Measurements from ENCODE around the gene WNT4. TPM values are rescaled to one million over a fixed set of nuclear protein-coding genes. Genes with fewer than 3 reads are reported as not detected.

WNT4 gene
- total RNA-seq, 1 donor from 2014 or later: not detected

- no peak overlapping the region for H3K4me2 ChIP-seq
- peaks cover 87% of the 10 kb centered on the region for H4K20me1 ChIP-seq (ENCODE audit: low read depth)
Measured at GRCh38 chr1:22117851-22118250, 25.0 kb downstream of the WNT4 start.

GRCh38 chr1:22117238-22117637 lies 25.7 kb downstream of the WNT4 start:
- Histone ChIP-seq H3F3A (ENCODE audit: low read depth) (peaks cover 11% of the 10 kb centered on the region), H3K27me3 (no peaks in the 10 kb centered on the region), H3K9ac (no peak overlapping the region), H3K9me3 (ENCODE audit: low read depth) (no peaks in the 10 kb centered on the region), H3K36me3 (no peaks in the 10 kb centered on the region), H3K79me2 (ENCODE audit: low read depth) (peaks cover 12% of the 10 kb centered on the region), H3K4me1 (peaks cover 36% of the 10 kb centered on the region), H3K4me2 (no peak overlapping the region), H4K20me1 (ENCODE audit: low read depth) (peaks cover 87% of the 10 kb centered on the region), H3K27ac (no peak overlapping the region), H3K4me3 (no peak overlapping the region), H2AFZ (replicated peaks) (no peak overlapping the region)
- TF ChIP-seq CTCF (IDR thresholded peaks at IDR 0.05) (no peak), EZH2phosphoT487 (IDR thresholded peaks at IDR 0.05) (no peak), EZH2 (IDR thresholded peaks at IDR 0.05) (no peak)
- no peak overlapping the region for H3K4me3 Mint-ChIP-seq
- H3K27me3 Mint-ChIP-seq (ENCODE audit: insufficient read depth, low read depth): peaks cover 19% of the 10 kb centered on the region
- peaks cover 18% of the 10 kb centered on the region for H3K36me3 Mint-ChIP-seq
- DNase-seq (ENCODE audit: low spot score): no peak
- no peaks in the 10 kb centered on the region for H3K9me3 Mint-ChIP-seq
- peak overlapping the region; percentile 30 for H3K27ac Mint-ChIP-seq
- peaks cover 73% of the 10 kb centered on the region for H3K4me1 Mint-ChIP-seq

More at GRCh38 chr1:22117851-22118250, 25.0 kb downstream of the WNT4 start:
- Mint-ChIP-seq H3K27me3 (ENCODE audit: insufficient read depth, low read depth) (peaks cover 19% of the 10 kb centered on the region), H3K4me3 (no peak overlapping the region), H3K9me3 (no peaks in the 10 kb centered on the region), H3K4me1 (peaks cover 73% of the 10 kb centered on the region), H3K27ac (peak overlapping the region; percentile 37), H3K36me3 (peaks cover 18% of the 10 kb centered on the region)
- no peak overlapping the region for H3K9ac ChIP-seq
- no peaks in the 10 kb centered on the region for H3K27me3 ChIP-seq
- H3K79me2 ChIP-seq (ENCODE audit: low read depth): peaks cover 12% of the 10 kb centered on the region
- H3K9me3 ChIP-seq (ENCODE audit: low read depth): no peaks in the 10 kb centered on the region
- H3K4me1 ChIP-seq: peaks cover 38% of the 10 kb centered on the region
- H3K36me3 ChIP-seq: no peaks in the 10 kb centered on the region
- H2AFZ ChIP-seq (replicated peaks): no peak overlapping the region
- peaks cover 11% of the 10 kb centered on the region for H3F3A ChIP-seq (ENCODE audit: low read depth)
- no peak for TF ChIP-seq EZH2phosphoT487 (IDR thresholded peaks at IDR 0.05)
- TF ChIP-seq CTCF (IDR thresholded peaks at IDR 0.05): no peak
- no peak overlapping the region for H3K4me3 ChIP-seq
- no peak for DNase-seq (ENCODE audit: low spot score)
- H3K27ac ChIP-seq: no peak overlapping the region

- Histone ChIP-seq H3K9me3 (ENCODE audit: low read depth) (no peaks in the 10 kb centered on the region), H3K4me2 (peak overlapping the region; percentile 53), H3K36me3 (no peaks in the 10 kb centered on the region), H3K4me3 (no peak overlapping the region), H3K4me1 (peaks cover 22% of the 10 kb centered on the region), H3K27ac (no peak overlapping the region), H4K20me1 (ENCODE audit: low read depth) (peaks cover 90% of the 10 kb centered on the region), H3K27me3 (no peaks in the 10 kb centered on the region), H3K79me2 (ENCODE audit: low read depth) (peaks cover 12% of the 10 kb centered on the region), H3K9ac (no peak overlapping the region), H3F3A (ENCODE audit: low read depth) (peaks cover 11% of the 10 kb centered on the region), H2AFZ (replicated peaks) (no peak overlapping the region)
- Mint-ChIP-seq H3K9me3 (no peaks in the 10 kb centered on the region), H3K27ac (no peak overlapping the region), H3K36me3 (peaks cover 15% of the 10 kb centered on the region), H3K27me3 (ENCODE audit: insufficient read depth, low read depth) (peaks cover 17% of the 10 kb centered on the region), H3K4me1 (peaks cover 57% of the 10 kb centered on the region), H3K4me3 (peak overlapping the region; percentile 3)
- DNase-seq (ENCODE audit: low spot score): no peak
- TF ChIP-seq EZH2phosphoT487 (IDR thresholded peaks at IDR 0.05) (no peak), CTCF (IDR thresholded peaks at IDR 0.05) (no peak), EZH2 (IDR thresholded peaks at IDR 0.05) (no peak)
Measured at GRCh38 chr1:22115286-22115685, 27.6 kb downstream of the WNT4 start.

Data from neural progenitor cell (in vitro differentiated cells).